CD4-positive, alpha-beta T cell treated with Interleukin-6 for 4 hours (primary cell): ENCODE measurements around the gene MIOX.

Source experiments
- DNase-seq: peaks from one replicate; pipeline ENCODE4 v3.0.0-alpha.2; 2020; ENCODE audit warnings: mixed read lengths

MIOX gene

GRCh38 chr22:50473855-50474671 lies 12.6 kb upstream of the MIOX start:
- peak; percentile 44 for DNase-seq

GRCh38 chr22:50474710-50475651 lies 11.7 kb upstream of the MIOX start, which contains the start of gene SBF1:
TSS of gene SBF1 (minus strand) at chr22:50475035. CDS start at chr22:50474840, 195 bp downstream.
- DNase-seq = peak; percentile 90

GRCh38 chr22:50475652-50476002 lies 11.0 kb upstream of the MIOX start:
- DNase-seq = no peak

- no peak for DNase-seq
Measured at GRCh38 chr22:50476868-50477267, 9.8 kb upstream of the MIOX start.

GRCh38 chr22:50477923-50478322 lies 8.7 kb upstream of the MIOX start:
- no peak for DNase-seq

- no peak for DNase-seq
Measured at GRCh38 chr22:50479721-50480120, 6.9 kb upstream of the MIOX start.

GRCh38 chr22:50481045-50481439 lies 5.6 kb upstream of the MIOX start:
- DNase-seq = no peak

- peak; percentile 84 for DNase-seq
Measured at GRCh38 chr22:50481440-50482106, 5.1 kb upstream of the MIOX start, which contains the start of gene ADM2. TSS of gene ADM2 (plus strand) at chr22:50481543. CDS start at chr22:50481848, 305 bp downstream.

GRCh38 chr22:50482107-50483074 lies 4.3 kb upstream of the MIOX start:
- no peak for DNase-seq

GRCh38 chr22:50483106-50483505 lies 3.6 kb upstream of the MIOX start:
- no peak for DNase-seq

- no peak for DNase-seq
Measured at GRCh38 chr22:50483556-50483955, 3.1 kb upstream of the MIOX start.

GRCh38 chr22:50483977-50484853 lies 2.4 kb upstream of the MIOX start:
- no peak for DNase-seq

- DNase-seq = no peak
Measured at GRCh38 chr22:50485221-50486131, 1.2 kb upstream of the MIOX start.

GRCh38 chr22:50487290-50488005 lies 789 bp downstream of the MIOX start:
- no peak for DNase-seq

GRCh38 chr22:50488006-50488677 lies 1.5 kb downstream of the MIOX start:
- DNase-seq = no peak

- DNase-seq = no peak
Measured at GRCh38 chr22:50488886-50489285, 2.2 kb downstream of the MIOX start.

GRCh38 chr22:50489363-50490243 lies 2.9 kb downstream of the MIOX start:
- no peak for DNase-seq
